ENCODE measurements around the gene TDRD15. TPM values are rescaled to one million over a fixed set of nuclear protein-coding genes. Genes with fewer than 3 reads are reported as not detected.

TDRD15 gene
- total and polyA plus RNA-seq, 4 donors = 0.09 to 0.75 (median 0.42) TPM

DNA sequence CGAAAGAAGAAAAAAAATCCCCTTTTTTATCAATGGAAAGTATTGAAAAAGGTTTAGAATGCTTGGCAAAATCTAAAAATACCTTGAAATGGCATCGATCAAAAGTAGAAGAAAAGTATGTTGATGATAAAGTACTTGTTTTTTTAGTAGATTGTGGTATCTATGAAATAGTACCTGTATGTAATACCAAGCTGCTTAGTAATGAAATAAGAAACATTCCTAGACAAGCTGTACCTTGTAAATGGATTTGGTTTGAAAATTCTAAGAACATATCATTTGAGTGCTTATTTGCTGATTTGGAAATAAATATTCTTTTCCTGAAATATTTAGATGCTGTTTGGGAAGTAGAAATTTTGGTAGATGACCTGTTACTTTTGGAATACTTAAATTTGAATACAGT is 18.4 kb downstream of the TDRD15 start:
- H3K9ac ChIP-seq (ENCODE audit: low read depth in 1 of 2, low read length in 2 of 2) = no peak overlapping the region
- WGBS = 88% methylated on average over 2 of the region's 2 CpGs
- H3K27ac ChIP-seq (ENCODE audit: low read depth in 1 of 2, low read length in 2 of 2) = no peak overlapping the region
- no peaks in the 10 kb centered on the region for H3K36me3 ChIP-seq (ENCODE audit: control insufficient read depth in 4 of 4, insufficient read depth in 3 of 4, low read depth in 1 of 4, low read length in 3 of 4)
- TF ChIP-seq RXRA (IDR thresholded peaks at IDR 0.05) (no peak), HNF4A (conservative IDR thresholded peaks at IDR 0.05) (no peak), FOXA2 (IDR thresholded peaks at IDR 0.05) (no peak), GABPA (IDR thresholded peaks at IDR 0.05 in 1 of 2, conservative IDR thresholded peaks at IDR 0.05 in 1 of 2) (no peak), FOXA1 (IDR thresholded peaks at IDR 0.05) (no peak), NR2F2 (IDR thresholded peaks at IDR 0.05) (no peak), YY1 (IDR thresholded peaks at IDR 0.05) (no peak), TAF1 (conservative IDR thresholded peaks at IDR 0.05) (no peak), RAD21 (IDR thresholded peaks at IDR 0.05) (no peak), EGR1 (IDR thresholded peaks at IDR 0.05; ENCODE audit: low read depth in 2 of 2) (no peak), JUND (IDR thresholded peaks at IDR 0.05) (no peak), SP1 (IDR thresholded peaks at IDR 0.05) (no peak), HNF4G (IDR thresholded peaks at IDR 0.05) (no peak)
- TF ChIP-seq, protein P1, sequence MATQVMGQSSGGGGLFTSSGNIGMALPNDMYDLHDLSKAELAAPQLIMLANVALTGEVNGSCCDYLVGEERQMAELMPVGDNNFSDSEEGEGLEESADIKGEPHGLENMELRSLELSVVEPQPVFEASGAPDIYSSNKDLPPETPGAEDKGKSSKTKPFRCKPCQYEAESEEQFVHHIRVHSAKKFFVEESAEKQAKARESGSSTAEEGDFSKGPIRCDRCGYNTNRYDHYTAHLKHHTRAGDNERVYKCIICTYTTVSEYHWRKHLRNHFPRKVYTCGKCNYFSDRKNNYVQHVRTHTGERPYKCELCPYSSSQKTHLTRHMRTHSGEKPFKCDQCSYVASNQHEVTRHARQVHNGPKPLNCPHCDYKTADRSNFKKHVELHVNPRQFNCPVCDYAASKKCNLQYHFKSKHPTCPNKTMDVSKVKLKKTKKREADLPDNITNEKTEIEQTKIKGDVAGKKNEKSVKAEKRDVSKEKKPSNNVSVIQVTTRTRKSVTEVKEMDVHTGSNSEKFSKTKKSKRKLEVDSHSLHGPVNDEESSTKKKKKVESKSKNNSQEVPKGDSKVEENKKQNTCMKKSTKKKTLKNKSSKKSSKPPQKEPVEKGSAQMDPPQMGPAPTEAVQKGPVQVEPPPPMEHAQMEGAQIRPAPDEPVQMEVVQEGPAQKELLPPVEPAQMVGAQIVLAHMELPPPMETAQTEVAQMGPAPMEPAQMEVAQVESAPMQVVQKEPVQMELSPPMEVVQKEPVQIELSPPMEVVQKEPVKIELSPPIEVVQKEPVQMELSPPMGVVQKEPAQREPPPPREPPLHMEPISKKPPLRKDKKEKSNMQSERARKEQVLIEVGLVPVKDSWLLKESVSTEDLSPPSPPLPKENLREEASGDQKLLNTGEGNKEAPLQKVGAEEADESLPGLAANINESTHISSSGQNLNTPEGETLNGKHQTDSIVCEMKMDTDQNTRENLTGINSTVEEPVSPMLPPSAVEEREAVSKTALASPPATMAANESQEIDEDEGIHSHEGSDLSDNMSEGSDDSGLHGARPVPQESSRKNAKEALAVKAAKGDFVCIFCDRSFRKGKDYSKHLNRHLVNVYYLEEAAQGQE (IDR thresholded peaks at IDR 0.05) = no peak
- TF ChIP-seq, protein P2, sequence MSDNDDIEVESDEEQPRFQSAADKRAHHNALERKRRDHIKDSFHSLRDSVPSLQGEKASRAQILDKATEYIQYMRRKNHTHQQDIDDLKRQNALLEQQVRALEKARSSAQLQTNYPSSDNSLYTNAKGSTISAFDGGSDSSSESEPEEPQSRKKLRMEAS (IDR thresholded peaks at IDR 0.05) = no peak
- TF ChIP-seq, protein P3, sequence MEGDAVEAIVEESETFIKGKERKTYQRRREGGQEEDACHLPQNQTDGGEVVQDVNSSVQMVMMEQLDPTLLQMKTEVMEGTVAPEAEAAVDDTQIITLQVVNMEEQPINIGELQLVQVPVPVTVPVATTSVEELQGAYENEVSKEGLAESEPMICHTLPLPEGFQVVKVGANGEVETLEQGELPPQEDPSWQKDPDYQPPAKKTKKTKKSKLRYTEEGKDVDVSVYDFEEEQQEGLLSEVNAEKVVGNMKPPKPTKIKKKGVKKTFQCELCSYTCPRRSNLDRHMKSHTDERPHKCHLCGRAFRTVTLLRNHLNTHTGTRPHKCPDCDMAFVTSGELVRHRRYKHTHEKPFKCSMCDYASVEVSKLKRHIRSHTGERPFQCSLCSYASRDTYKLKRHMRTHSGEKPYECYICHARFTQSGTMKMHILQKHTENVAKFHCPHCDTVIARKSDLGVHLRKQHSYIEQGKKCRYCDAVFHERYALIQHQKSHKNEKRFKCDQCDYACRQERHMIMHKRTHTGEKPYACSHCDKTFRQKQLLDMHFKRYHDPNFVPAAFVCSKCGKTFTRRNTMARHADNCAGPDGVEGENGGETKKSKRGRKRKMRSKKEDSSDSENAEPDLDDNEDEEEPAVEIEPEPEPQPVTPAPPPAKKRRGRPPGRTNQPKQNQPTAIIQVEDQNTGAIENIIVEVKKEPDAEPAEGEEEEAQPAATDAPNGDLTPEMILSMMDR (IDR thresholded peaks at IDR 0.05; ENCODE audit: low read depth, low read length, missing input control) = no peak
- TF ChIP-seq, protein P4, sequence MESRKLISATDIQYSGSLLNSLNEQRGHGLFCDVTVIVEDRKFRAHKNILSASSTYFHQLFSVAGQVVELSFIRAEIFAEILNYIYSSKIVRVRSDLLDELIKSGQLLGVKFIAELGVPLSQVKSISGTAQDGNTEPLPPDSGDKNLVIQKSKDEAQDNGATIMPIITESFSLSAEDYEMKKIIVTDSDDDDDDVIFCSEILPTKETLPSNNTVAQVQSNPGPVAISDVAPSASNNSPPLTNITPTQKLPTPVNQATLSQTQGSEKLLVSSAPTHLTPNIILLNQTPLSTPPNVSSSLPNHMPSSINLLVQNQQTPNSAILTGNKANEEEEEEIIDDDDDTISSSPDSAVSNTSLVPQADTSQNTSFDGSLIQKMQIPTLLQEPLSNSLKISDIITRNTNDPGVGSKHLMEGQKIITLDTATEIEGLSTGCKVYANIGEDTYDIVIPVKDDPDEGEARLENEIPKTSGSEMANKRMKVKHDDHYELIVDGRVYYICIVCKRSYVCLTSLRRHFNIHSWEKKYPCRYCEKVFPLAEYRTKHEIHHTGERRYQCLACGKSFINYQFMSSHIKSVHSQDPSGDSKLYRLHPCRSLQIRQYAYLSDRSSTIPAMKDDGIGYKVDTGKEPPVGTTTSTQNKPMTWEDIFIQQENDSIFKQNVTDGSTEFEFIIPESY (IDR thresholded peaks at IDR 0.05) = no peak
- no peaks in the 10 kb centered on the region for H3K4me1 ChIP-seq (ENCODE audit: control insufficient read depth in 4 of 4, insufficient read depth in 4 of 4, low read length in 3 of 4)
- no peak for DNase-seq (ENCODE audit: low spot score)
- no peaks in the 10 kb centered on the region for H3K9me3 ChIP-seq (ENCODE audit: control insufficient read depth in 4 of 4, low read length in 3 of 4)
- H3K27me3 ChIP-seq (ENCODE audit: control insufficient read depth in 4 of 4, insufficient read depth in 4 of 4, low read length in 3 of 4) = no peaks in the 10 kb centered on the region
- no peak overlapping the region for H3K4me3 ChIP-seq (ENCODE audit: low read depth in 1 of 3, low read length in 3 of 3)

DNA sequence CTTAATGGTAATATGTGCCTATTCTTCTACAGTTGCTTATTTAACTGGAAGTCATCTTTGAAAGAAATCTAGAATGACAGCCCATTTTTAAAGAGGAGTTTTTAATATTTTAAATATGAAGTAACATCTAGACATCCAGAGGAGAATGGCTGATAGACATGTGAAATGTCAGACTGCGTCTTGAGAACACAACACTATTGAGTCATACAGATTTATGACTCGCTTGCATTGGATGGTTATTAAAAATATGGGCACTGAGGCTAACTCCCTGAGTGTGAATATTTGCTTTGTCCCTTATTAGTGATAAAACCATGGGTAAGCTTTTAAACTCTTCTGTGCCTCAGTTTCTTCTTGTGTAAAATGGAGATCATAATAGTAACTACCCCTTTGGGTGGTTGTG is 22.9 kb downstream of the TDRD15 start:
- no peaks in the 10 kb centered on the region for H3K9me3 ChIP-seq (ENCODE audit: control insufficient read depth in 4 of 4, low read length in 3 of 4)
- no peaks in the 10 kb centered on the region for H3K27me3 ChIP-seq (ENCODE audit: control insufficient read depth in 4 of 4, insufficient read depth in 4 of 4, low read length in 3 of 4)
- TF ChIP-seq EGR1 (IDR thresholded peaks at IDR 0.05; ENCODE audit: low read depth in 2 of 2) = no peak
- TF ChIP-seq RAD21 (IDR thresholded peaks at IDR 0.05) = no peak
- TF ChIP-seq, protein P1 (IDR thresholded peaks at IDR 0.05) = no peak
- TF ChIP-seq RXRA (IDR thresholded peaks at IDR 0.05) = no peak
- no peak for TF ChIP-seq NR2F2 (IDR thresholded peaks at IDR 0.05)
- TF ChIP-seq, protein P5, sequence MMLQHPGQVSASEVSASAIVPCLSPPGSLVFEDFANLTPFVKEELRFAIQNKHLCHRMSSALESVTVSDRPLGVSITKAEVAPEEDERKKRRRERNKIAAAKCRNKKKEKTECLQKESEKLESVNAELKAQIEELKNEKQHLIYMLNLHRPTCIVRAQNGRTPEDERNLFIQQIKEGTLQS (IDR thresholded peaks at IDR 0.05) = no peak
- no peak for TF ChIP-seq FOXA1 (IDR thresholded peaks at IDR 0.05)
- TF ChIP-seq YY1 (IDR thresholded peaks at IDR 0.05) = no peak
- TF ChIP-seq, protein P3 (IDR thresholded peaks at IDR 0.05; ENCODE audit: low read depth, low read length, missing input control) = no peak
- no peak for DNase-seq (ENCODE audit: low spot score)
- no peak overlapping the region for H3K9ac ChIP-seq (ENCODE audit: low read depth in 1 of 2, low read length in 2 of 2)
- no peak overlapping the region for H3K27ac ChIP-seq (ENCODE audit: low read depth in 1 of 2, low read length in 2 of 2)
- no peaks in the 10 kb centered on the region for H3K36me3 ChIP-seq (ENCODE audit: control insufficient read depth in 4 of 4, insufficient read depth in 3 of 4, low read depth in 1 of 4, low read length in 3 of 4)
- no peaks in the 10 kb centered on the region for H3K4me1 ChIP-seq (ENCODE audit: control insufficient read depth in 4 of 4, insufficient read depth in 4 of 4, low read length in 3 of 4)
- WGBS = 94% methylated on average over 2 of the region's 2 CpGs
- no peak overlapping the region for H3K4me3 ChIP-seq (ENCODE audit: low read depth in 1 of 3, low read length in 3 of 3)
